HG03520 (cell line): ENCODE data around the gene HIGD2B.
"Not testable (repeated sequence)": the region's sequence is repeated elsewhere in the genome, so short reads cannot be mapped to it uniquely, and the experiment has no call there.

Experiments
- ATAC-seq: cut with Tn5 transposase; IDR thresholded peaks from one replicate; pipeline ENCODE4 v1.9.1; 2021; ENCODE audit warnings: mild to moderate bottlenecking, moderate library complexity; ENCODE audit not compliant: unreplicated experiment

HIGD2B gene

GRCh38 chr15:72685925-72686794 lies at the start of gene HIGD2B, which contains the start of gene BBS4:
Gene HIGD2B (minus strand): TSS chr15:72686182. CDS start chr15:72676374, 9,808 bp downstream.
Gene BBS4 (plus strand): TSS chr15:72686207. CDS start chr15:72686228, 21 bp downstream.
- ATAC-seq: peak; percentile 94

- no peak for ATAC-seq
These were observed 49.1 kb upstream of the HIGD2B start for GRCh38 chr15:72735111-72735510.

GRCh38 chr15:72733941-72734738 lies 48.2 kb upstream of the HIGD2B start:
- no peak for ATAC-seq

- no peak for ATAC-seq
These were observed 46.5 kb upstream of the HIGD2B start for GRCh38 chr15:72732516-72732915.

GRCh38 chr15:72732086-72732485 lies 46.1 kb upstream of the HIGD2B start:
- no peak for ATAC-seq

- no peak for ATAC-seq
These were observed 42.8 kb upstream of the HIGD2B start for GRCh38 chr15:72728821-72729220.

- not testable (repeated sequence) for ATAC-seq
These were observed 42.3 kb upstream of the HIGD2B start for GRCh38 chr15:72728249-72728648.

- no peak for ATAC-seq
These were observed 41.2 kb upstream of the HIGD2B start for GRCh38 chr15:72727154-72727553.

- ATAC-seq: not testable (repeated sequence)
These were observed 39.9 kb upstream of the HIGD2B start for GRCh38 chr15:72725851-72726250.

GRCh38 chr15:72725446-72725845 lies 39.5 kb upstream of the HIGD2B start:
- ATAC-seq: no peak

GRCh38 chr15:72724028-72724427 lies 38.0 kb upstream of the HIGD2B start:
- ATAC-seq: no peak

- no peak for ATAC-seq
These were observed 36.2 kb upstream of the HIGD2B start for GRCh38 chr15:72722071-72722696.

- ATAC-seq: not testable (repeated sequence)
These were observed 22.7 kb upstream of the HIGD2B start for GRCh38 chr15:72708551-72709303.

GRCh38 chr15:72706266-72706665 lies 20.3 kb upstream of the HIGD2B start:
- no peak for ATAC-seq

- ATAC-seq: no peak
These were observed 14.1 kb upstream of the HIGD2B start for GRCh38 chr15:72700076-72700475.

- no peak for ATAC-seq
These were observed 13.0 kb upstream of the HIGD2B start for GRCh38 chr15:72698938-72699337.

- ATAC-seq: no peak
These were observed 5.0 kb upstream of the HIGD2B start for GRCh38 chr15:72690938-72691337.

GRCh38 chr15:72688697-72689096 lies 2.7 kb upstream of the HIGD2B start:
- ATAC-seq: no peak

- ATAC-seq: no peak
These were observed 569 bp downstream of the HIGD2B start for GRCh38 chr15:72685301-72685924.

- ATAC-seq: no peak
These were observed 3.2 kb downstream of the HIGD2B start for GRCh38 chr15:72682772-72683171.
